CD4-positive, CD25-positive, alpha-beta regulatory T cell (primary cell): ENCODE data around the gene USP26. TPM values are rescaled to one million over a fixed set of nuclear protein-coding genes. Genes with fewer than 3 reads are reported as not detected.
A peak's percentile ranks its signal among the peaks of the same experiment; 100 is the strongest.
"Not testable (repeated sequence)": the region's sequence is repeated elsewhere in the genome, so short reads cannot be mapped to it uniquely, and the experiment has no call there.

Source experiments
- ATAC-seq, 2 donors: fragments of 150-1000 bp; cut with Tn5 transposase; one replicate each; pipeline ENCODE4 v1.10.0; 2021; ENCODE audit warnings: low read depth in 2 of 2, moderate number of reproducible peaks in 2 of 2, moderate library complexity in 1 of 2
- DNase-seq, 3 donors: peaks; one replicate each; pipeline versions ENCODE4 v3.0.0 to v3.0.0-alpha.2; 2012 to 2022; ENCODE audit warnings: mixed read lengths in 1 of 3
- H3K27ac ChIP-seq: one replicate; pipeline ENCODE4 v1.7.0; 2013; ENCODE audit warnings: mild to moderate bottlenecking, low read length; ENCODE audit not compliant: insufficient read depth, poor library complexity, severe bottlenecking
- H3K27me3 ChIP-seq: one replicate; pipeline ENCODE4 v1.7.0; 2013; ENCODE audit warnings: low read length; ENCODE audit not compliant: control insufficient read depth, insufficient read depth
- H3K36me3 ChIP-seq: one replicate; pipeline ENCODE4 v1.7.0; 2013; ENCODE audit warnings: mild to moderate bottlenecking, low read length, moderate library complexity; ENCODE audit not compliant: control insufficient read depth, insufficient read depth
- H3K4me1 ChIP-seq: 2 replicates; pipeline ENCODE4 v1.7.0; 2013; ENCODE audit warnings: mild to moderate bottlenecking, low read length; ENCODE audit not compliant: insufficient read depth, control insufficient read depth, poor library complexity, severe bottlenecking
- H3K4me3 ChIP-seq: one replicate; pipeline ENCODE4 v1.7.0; 2013; ENCODE audit warnings: low read depth, mild to moderate bottlenecking, low read length, moderate library complexity
- H3K9me3 ChIP-seq, 2 experiments: 1 replicate in 1 of 2; 2 replicates in 1 of 2; pipeline ENCODE4 v1.7.0; 2013; ENCODE audit warnings: low read length in 2 of 2, mild to moderate bottlenecking in 1 of 2, moderate library complexity in 1 of 2; ENCODE audit not compliant: control insufficient read depth in 2 of 2
- H3K27ac Mint-ChIP-seq, 3 donors: one replicate each; pipeline ENCODE4 v1.8.0; 2020 to 2022; ENCODE audit warnings: mild to moderate bottlenecking in 3 of 3, mixed read lengths in 3 of 3, moderate library complexity in 2 of 3
- H3K27me3 Mint-ChIP-seq: one replicate; pipeline ENCODE4 v1.8.0; 2022; ENCODE audit warnings: mild to moderate bottlenecking, mixed read lengths
- H3K36me3 Mint-ChIP-seq: one replicate; pipeline ENCODE4 v1.8.0; 2020; ENCODE audit warnings: mixed read lengths
- H3K4me1 Mint-ChIP-seq, 4 donors: one replicate each; pipeline ENCODE4 v1.8.0; 2020 to 2022; ENCODE audit warnings: mixed read lengths in 4 of 4, mild to moderate bottlenecking in 1 of 4
- H3K4me3 Mint-ChIP-seq, 4 donors: one replicate each; pipeline ENCODE4 v1.8.0; 2020 to 2022; ENCODE audit warnings: mild to moderate bottlenecking in 4 of 4, mixed read lengths in 4 of 4, moderate library complexity in 3 of 4
- H3K9me3 Mint-ChIP-seq, 7 donors: one replicate each; pipeline ENCODE4 v1.8.0; 2020 to 2022; ENCODE audit warnings: mixed read lengths in 7 of 7, mild to moderate bottlenecking in 3 of 7, moderate library complexity in 2 of 7
- polyA plus RNA-seq, 4 donors: library from polyadenylated mRNA; unstranded; fragments of 300-500 nt; fragmentation: Illumina TruSeq; gene quantifications; one replicate each; pipeline ENCODE4 v1.2.3, GENCODE V29; 2021
- total RNA-seq: library from RNA; stranded (reverse); gene quantifications from one replicate; pipeline ENCODE4 v1.2.3, GENCODE V29; 2022

Gene USP26
- total and polyA plus RNA-seq, 5 donors from 2014 or later, result not detected

GRCh38 chrX:133048751-133049150, 48.2 kb downstream of the USP26 start:
- Histone ChIP-seq H3K9me3 (no peaks in the 10 kb centered on the region), H3K27me3 (no peaks in the 10 kb centered on the region), H3K4me3 (no peak overlapping the region), H3K36me3 (no peaks in the 10 kb centered on the region), H3K27ac (no peak overlapping the region), H3K4me1 (no peaks in the 10 kb centered on the region)
- Mint-ChIP-seq H3K9me3 (peaks cover 0 to 2% (median 0%) of the 10 kb centered on the region in 7 donors), H3K27ac (no peak overlapping the region), H3K4me3 (no peak overlapping the region), H3K36me3 (no peaks in the 10 kb centered on the region), H3K27me3 (no peaks in the 10 kb centered on the region), H3K4me1 (no peaks in the 10 kb centered on the region)
- DNase-seq (no peak), ATAC-seq (no peak)

- H3K4me1 Mint-ChIP-seq, result no peaks in the 10 kb centered on the region
- no peaks in the 10 kb centered on the region for H3K36me3 Mint-ChIP-seq
- peaks cover 0 to 2% (median 0%) of the 10 kb centered on the region in 7 donors for H3K9me3 Mint-ChIP-seq
- DNase-seq (no peak), ATAC-seq (no peak)
- Histone ChIP-seq H3K36me3 (no peaks in the 10 kb centered on the region), H3K9me3 (no peaks in the 10 kb centered on the region), H3K4me1 (no peaks in the 10 kb centered on the region), H3K4me3 (no peak overlapping the region), H3K27ac (no peak overlapping the region), H3K27me3 (no peaks in the 10 kb centered on the region)
- H3K4me3 Mint-ChIP-seq, result no peak overlapping the region
- H3K27me3 Mint-ChIP-seq, result no peaks in the 10 kb centered on the region
- peak overlapping the region in 1 of 3 donors; percentile 77 for H3K27ac Mint-ChIP-seq
These were observed 50.3 kb downstream of the USP26 start for GRCh38 chrX:133046601-133047000.

- H3K9me3 ChIP-seq, result no peaks in the 10 kb centered on the region
- no peak for DNase-seq
- ATAC-seq, result no peak
- H3K36me3 Mint-ChIP-seq, result no peaks in the 10 kb centered on the region
- no peaks in the 10 kb centered on the region for H3K36me3 ChIP-seq
- H3K27me3 ChIP-seq, result no peaks in the 10 kb centered on the region
- no peaks in the 10 kb centered on the region for H3K27me3 Mint-ChIP-seq
- H3K27ac Mint-ChIP-seq, result no peak overlapping the region
- H3K4me1 Mint-ChIP-seq, result no peaks in the 10 kb centered on the region
- H3K4me3 Mint-ChIP-seq, result no peak overlapping the region
- no peak overlapping the region for H3K27ac ChIP-seq
- H3K9me3 Mint-ChIP-seq, result peaks cover 0 to 2% (median 0%) of the 10 kb centered on the region in 7 donors
- no peaks in the 10 kb centered on the region for H3K4me1 ChIP-seq
- H3K4me3 ChIP-seq, result no peak overlapping the region
These were observed 50.9 kb downstream of the USP26 start for GRCh38 chrX:133045986-133046385.

- not testable (repeated sequence) for H3K36me3 Mint-ChIP-seq, H3K27me3 Mint-ChIP-seq
These were observed 52.6 kb downstream of the USP26 start for GRCh38 chrX:133044145-133044786.

GRCh38 chrX:133042260-133042659, 54.6 kb downstream of the USP26 start:
- no peak for DNase-seq
- Mint-ChIP-seq H3K4me3 (no peak overlapping the region), H3K27ac (no peak overlapping the region), H3K36me3 (no peaks in the 10 kb centered on the region), H3K4me1 (no peaks in the 10 kb centered on the region), H3K27me3 (no peaks in the 10 kb centered on the region), H3K9me3 (peaks cover 0 to 4% (median 0%) of the 10 kb centered on the region in 7 donors)
- no peaks in the 10 kb centered on the region for H3K36me3 ChIP-seq
- no peak overlapping the region for H3K4me3 ChIP-seq
- H3K27ac ChIP-seq, result no peak overlapping the region
- H3K27me3 ChIP-seq, result no peaks in the 10 kb centered on the region
- ATAC-seq, result no peak
- no peaks in the 10 kb centered on the region for H3K4me1 ChIP-seq
- H3K9me3 ChIP-seq, result no peaks in the 10 kb centered on the region

More at GRCh38 chrX:133044145-133044786, 52.6 kb downstream of the USP26 start:
- not testable (repeated sequence) for DNase-seq, H3K27me3 ChIP-seq, ATAC-seq, H3K27ac Mint-ChIP-seq, H3K9me3 Mint-ChIP-seq, H3K36me3 ChIP-seq, H3K9me3 ChIP-seq, H3K4me3 Mint-ChIP-seq, H3K4me3 ChIP-seq, H3K4me1 ChIP-seq, H3K27ac ChIP-seq, H3K4me1 Mint-ChIP-seq

GRCh38 chrX:133033010-133033409, 63.9 kb downstream of the USP26 start:
- ATAC-seq (no peak), DNase-seq (no peak)
- Histone ChIP-seq H3K27me3 (no peaks in the 10 kb centered on the region), H3K4me3 (no peak overlapping the region), H3K36me3 (no peaks in the 10 kb centered on the region), H3K27ac (no peak overlapping the region), H3K9me3 (no peaks in the 10 kb centered on the region), H3K4me1 (no peaks in the 10 kb centered on the region)
- no peaks in the 10 kb centered on the region for H3K4me1 Mint-ChIP-seq
- H3K4me3 Mint-ChIP-seq, result peak overlapping the region in 1 of 4 donors; percentile 21
- no peaks in the 10 kb centered on the region for H3K27me3 Mint-ChIP-seq
- H3K27ac Mint-ChIP-seq, result no peak overlapping the region
- H3K36me3 Mint-ChIP-seq, result no peaks in the 10 kb centered on the region
- H3K9me3 Mint-ChIP-seq, result peaks cover 0 to 3% (median 0%) of the 10 kb centered on the region in 7 donors

GRCh38 chrX:133018229-133018628, 78.7 kb downstream of the USP26 start:
- peaks cover 0 to 4% (median 0%) of the 10 kb centered on the region in 7 donors for H3K9me3 Mint-ChIP-seq
- ATAC-seq (no peak), DNase-seq (no peak)
- H3K27me3 Mint-ChIP-seq, result no peaks in the 10 kb centered on the region
- no peaks in the 10 kb centered on the region for H3K4me1 ChIP-seq
- H3K27ac ChIP-seq, result no peak overlapping the region
- H3K27me3 ChIP-seq, result no peaks in the 10 kb centered on the region
- H3K9me3 ChIP-seq, result no peaks in the 10 kb centered on the region
- H3K36me3 ChIP-seq, result no peaks in the 10 kb centered on the region
- H3K4me3 ChIP-seq, result no peak overlapping the region
- H3K4me1 Mint-ChIP-seq, result no peaks in the 10 kb centered on the region
- no peak overlapping the region for H3K4me3 Mint-ChIP-seq
- H3K27ac Mint-ChIP-seq, result no peak overlapping the region
- H3K36me3 Mint-ChIP-seq, result no peaks in the 10 kb centered on the region

- Mint-ChIP-seq H3K36me3 (no peaks in the 10 kb centered on the region), H3K4me1 (no peaks in the 10 kb centered on the region), H3K27ac (no peak overlapping the region), H3K27me3 (no peaks in the 10 kb centered on the region), H3K9me3 (peaks cover 0 to 3% (median 0%) of the 10 kb centered on the region in 7 donors), H3K4me3 (no peak overlapping the region)
- Histone ChIP-seq H3K27me3 (no peaks in the 10 kb centered on the region), H3K36me3 (no peaks in the 10 kb centered on the region), H3K9me3 (no peaks in the 10 kb centered on the region), H3K4me3 (no peak overlapping the region), H3K27ac (no peak overlapping the region), H3K4me1 (no peaks in the 10 kb centered on the region)
- no peak for DNase-seq
- ATAC-seq, result no peak
These were observed 89.5 kb downstream of the USP26 start for GRCh38 chrX:133007458-133007857.
